ENCODE measurements around the gene TFB2M.

GRCh38 chr1:246513619-246514343, 52.3 kb downstream of the TFB2M start:
- TF ChIP-seq POLR2A (IDR thresholded peaks at IDR 0.05; ENCODE audit: low read depth, low read length) (no peak), POLR2AphosphoS5 (IDR thresholded peaks at IDR 0.05; ENCODE audit: low read depth, low read length) (no peak)

All from GM12892 (cell line).